Measurements from ENCODE around the gene XCL2. TPM values are rescaled to one million over a fixed set of nuclear protein-coding genes. Genes with fewer than 3 reads are reported as not detected.
A peak's percentile ranks its signal among the peaks of the same experiment; 100 is the strongest.

XCL2 gene
- total RNA-seq, 2 donors from 2014 or later = 15.7 to 51.0 TPM

- ATAC-seq (replicated peaks in 1 of 2) (no peak), DNase-seq (no peak)
- H3K4me3 Mint-ChIP-seq = no peak overlapping the region
- peaks cover 0 to 1% of the 10 kb centered on the region in 2 donors for H3K36me3 Mint-ChIP-seq (ENCODE audit: insufficient read depth in 2 of 2)
- H3K27me3 Mint-ChIP-seq (ENCODE audit: low read depth) = no peaks in the 10 kb centered on the region
- peaks cover 0 to 2% of the 10 kb centered on the region in 2 donors for H3K9me3 Mint-ChIP-seq
- H3K4me1 Mint-ChIP-seq (ENCODE audit: low read depth) = peaks cover 76% of the 10 kb centered on the region
- H3K27ac Mint-ChIP-seq = no peak overlapping the region
These were observed 38.8 kb downstream of the XCL2 start for GRCh38 chr1:168505006-168505405.

- Mint-ChIP-seq H3K4me1 (ENCODE audit: low read depth) (peaks cover 76% of the 10 kb centered on the region), H3K36me3 (ENCODE audit: insufficient read depth in 2 of 2) (peaks cover 0 to 1% of the 10 kb centered on the region in 2 donors), H3K4me3 (no peak overlapping the region), H3K27ac (no peak overlapping the region), H3K27me3 (ENCODE audit: low read depth) (no peaks in the 10 kb centered on the region), H3K9me3 (peaks cover 0 to under 1% of the 10 kb centered on the region in 2 donors)
- peak; percentile 44 for DNase-seq
- peak; percentile 88 to 94 for ATAC-seq (replicated peaks in 1 of 2)
These were observed 39.5 kb downstream of the XCL2 start for GRCh38 chr1:168504064-168504837.

- H3K27ac Mint-ChIP-seq = no peak overlapping the region
- H3K4me1 Mint-ChIP-seq (ENCODE audit: low read depth) = peaks cover 51% of the 10 kb centered on the region
- ATAC-seq (replicated peaks in 1 of 2) (no peak), DNase-seq (no peak)
- peaks cover 0 to 3% of the 10 kb centered on the region in 2 donors for H3K9me3 Mint-ChIP-seq
- H3K36me3 Mint-ChIP-seq (ENCODE audit: insufficient read depth in 2 of 2) = peaks cover 0 to 1% of the 10 kb centered on the region in 2 donors
- H3K27me3 Mint-ChIP-seq (ENCODE audit: low read depth) = no peaks in the 10 kb centered on the region
- H3K4me3 Mint-ChIP-seq = no peak overlapping the region
These were observed 44.1 kb downstream of the XCL2 start for GRCh38 chr1:168499688-168500049.

- DNase-seq (no peak), ATAC-seq (replicated peaks in 1 of 2) (no peak)
- peaks cover 0 to 1% of the 10 kb centered on the region in 2 donors for H3K36me3 Mint-ChIP-seq (ENCODE audit: insufficient read depth in 2 of 2)
- no peak overlapping the region for H3K27ac Mint-ChIP-seq
- peaks cover 0 to 3% of the 10 kb centered on the region in 2 donors for H3K9me3 Mint-ChIP-seq
- H3K4me3 Mint-ChIP-seq = no peak overlapping the region
- H3K4me1 Mint-ChIP-seq (ENCODE audit: low read depth) = peaks cover 46% of the 10 kb centered on the region
- no peaks in the 10 kb centered on the region for H3K27me3 Mint-ChIP-seq (ENCODE audit: low read depth)
These were observed 44.7 kb downstream of the XCL2 start for GRCh38 chr1:168498956-168499687.

GRCh38 chr1:168498159-168498631 lies 45.6 kb downstream of the XCL2 start:
- H3K4me3 Mint-ChIP-seq = no peak overlapping the region
- no peak overlapping the region for H3K27ac Mint-ChIP-seq

GRCh38 chr1:168497376-168497950 lies 46.3 kb downstream of the XCL2 start:
- Mint-ChIP-seq H3K36me3 (ENCODE audit: insufficient read depth in 2 of 2) (no peaks in the 10 kb centered on the region), H3K4me3 (no peak overlapping the region), H3K4me1 (ENCODE audit: low read depth) (peaks cover 36% of the 10 kb centered on the region), H3K9me3 (peaks cover 0 to 3% of the 10 kb centered on the region in 2 donors), H3K27me3 (ENCODE audit: low read depth) (no peaks in the 10 kb centered on the region), H3K27ac (no peak overlapping the region)
- ATAC-seq (replicated peaks in 1 of 2) = no peak
- DNase-seq = no peak

More at GRCh38 chr1:168498159-168498631, 45.6 kb downstream of the XCL2 start:
- Mint-ChIP-seq H3K4me1 (ENCODE audit: low read depth) (peaks cover 36% of the 10 kb centered on the region), H3K36me3 (ENCODE audit: insufficient read depth in 2 of 2) (no peaks in the 10 kb centered on the region), H3K27me3 (ENCODE audit: low read depth) (no peaks in the 10 kb centered on the region), H3K9me3 (peaks cover 0 to 3% of the 10 kb centered on the region in 2 donors)
- no peak for DNase-seq
- no peak for ATAC-seq (replicated peaks in 1 of 2)

- Mint-ChIP-seq H3K9me3 (peaks cover 0 to 2% of the 10 kb centered on the region in 2 donors), H3K4me3 (no peak overlapping the region), H3K27me3 (ENCODE audit: low read depth) (no peaks in the 10 kb centered on the region), H3K36me3 (ENCODE audit: insufficient read depth in 2 of 2) (no peaks in the 10 kb centered on the region), H3K4me1 (ENCODE audit: low read depth) (no peaks in the 10 kb centered on the region), H3K27ac (no peak overlapping the region)
- ATAC-seq (replicated peaks in 1 of 2) = no peak
- DNase-seq = no peak
These were observed 52.2 kb downstream of the XCL2 start for GRCh38 chr1:168491527-168492164.

Other genes starting within 250 kb of the XCL2 start
- 10 to 100 TPM; 11.7 to 27.8 TPM for gene XCL1, start 32.6 kb upstream of the XCL2 start, total RNA-seq
- not detected for gene DPT, start 185.2 kb upstream of the XCL2 start, total RNA-seq